GM12878 (cell line): ENCODE measurements around the gene PIGM. TPM values are rescaled to one million over a fixed set of nuclear protein-coding genes. Genes with fewer than 3 reads are reported as not detected.
A peak's percentile ranks its signal among the peaks of the same experiment; 100 is the strongest.

Experiments
- CBX5 ChIP-seq: sonication (generic); IDR thresholded peaks from 2 replicates; pipeline ENCODE4 v1.6.1; 2016; ENCODE audit warnings: low read depth, moderate library complexity, mild to moderate bottlenecking, inconsistent platforms
- CEBPB ChIP-seq, 2 experiments: fragments of 150-350 bp in 1 of 2; IDR thresholded peaks; 2 replicates each; pipeline ENCODE4 v1.6.1; 2012 to 2014; ENCODE audit warnings: low read depth in 2 of 2, low read length in 2 of 2, borderline replicate concordance in 1 of 2, inconsistent platforms in 1 of 2
- DPF2 ChIP-seq: fragments of 450-650 bp; IDR thresholded peaks from 2 replicates; pipeline ENCODE4 v1.6.1; 2017; ENCODE audit warnings: mild to moderate bottlenecking
- EP300 ChIP-seq, 2 experiments: fragments of 150-350 bp in 1 of 2; IDR thresholded peaks; 2 replicates each; pipeline ENCODE4 v1.6.1; 2011 to 2012; ENCODE audit warnings: low read depth in 2 of 2, low read length in 2 of 2, borderline replicate concordance in 1 of 2, improper control_type of control experiment in 1 of 2, inconsistent platforms in 1 of 2; ENCODE audit not compliant: control insufficient read depth in 1 of 2
- ETV6 ChIP-seq, 2 experiments: fragments of 450-650 bp in 1 of 2; IDR thresholded peaks in 1 of 2; conservative IDR thresholded peaks in 1 of 2; 2 replicates each; pipeline ENCODE4 v1.6.1; 2014; ENCODE audit warnings: antibody characterized with exemption in 1 of 2, borderline replicate concordance in 1 of 2, low read depth in 1 of 2, mild to moderate bottlenecking in 1 of 2, moderate library complexity in 1 of 2
- EZH2 ChIP-seq: IDR thresholded peaks from 2 replicates; pipeline ENCODE4 v1.6.1; 2012; ENCODE audit warnings: low read depth, mild to moderate bottlenecking, control low read depth, inconsistent platforms, low read length, borderline replicate concordance; ENCODE audit not compliant: control insufficient read depth
- HDAC6 ChIP-seq: fragments of 200-600 bp; sonication (generic); IDR thresholded peaks from one replicate; pipeline ENCODE4 v1.8.0; 2017; ENCODE audit warnings: antibody characterized with exemption; ENCODE audit not compliant: unreplicated experiment
- KLF5 ChIP-seq: fragments of 450-650 bp; IDR thresholded peaks from 2 replicates; pipeline ENCODE4 v1.6.1; 2014; ENCODE audit warnings: mild to moderate bottlenecking; ENCODE audit not compliant: partially characterized antibody
- MXI1 ChIP-seq: fragments of 150-350 bp; IDR thresholded peaks from 2 replicates; pipeline ENCODE4 v1.6.1; 2011; ENCODE audit warnings: low read depth, mild to moderate bottlenecking, inconsistent platforms, low read length, improper control_type of control experiment
- NFIC ChIP-seq: IDR thresholded peaks from 2 replicates; pipeline ENCODE4 v1.6.1; 2012; ENCODE audit warnings: low read depth, mild to moderate bottlenecking, inconsistent platforms, low read length, moderate library complexity
- NR2C2 ChIP-seq: IDR thresholded peaks from 2 replicates; pipeline ENCODE4 v1.6.1; 2011; ENCODE audit warnings: borderline replicate concordance, low read depth; ENCODE audit not compliant: control insufficient read depth, insufficient read length
- POLR2AphosphoS2 ChIP-seq: IDR thresholded peaks from 2 replicates; pipeline ENCODE4 v1.6.1; 2011; ENCODE audit warnings: low read depth, mild to moderate bottlenecking, low read length, improper control_type of control experiment, moderate library complexity
- SP1 ChIP-seq: IDR thresholded peaks from one replicate; pipeline ENCODE4 v1.6.1; 2011; ENCODE audit warnings: low read depth, low read length
- SPI1 ChIP-seq: IDR thresholded peaks from 2 replicates; pipeline ENCODE4 v1.6.1; 2011; ENCODE audit warnings: low read depth, mild to moderate bottlenecking, low read length, moderate library complexity, borderline replicate concordance; ENCODE audit not compliant: insufficient read depth
- WRNIP1 ChIP-seq: IDR thresholded peaks from 2 replicates; pipeline ENCODE4 v1.6.1; 2011; ENCODE audit warnings: low read depth, low read length, improper control_type of control experiment, borderline replicate concordance
- ZNF217 ChIP-seq: fragments of 450-650 bp; IDR thresholded peaks from 2 replicates; pipeline ENCODE4 v1.6.1; 2017; ENCODE audit warnings: antibody characterized with exemption, mild to moderate bottlenecking
- ZNF384 ChIP-seq: IDR thresholded peaks from 2 replicates; pipeline ENCODE4 v1.6.1; 2012; ENCODE audit warnings: low read depth, mild to moderate bottlenecking, low read length, improper control_type of control experiment, borderline replicate concordance
- polyA plus RNA-seq, 11 experiments: library from polyadenylated mRNA; depleted of rRNA in 4 of 11; unstranded in 6 of 11; stranded (reverse) in 5 of 11; fragments of >200 nt; fragmentation: Nextera tagmentation in 4 of 11; fragmentation: Illumina TruSeq in 1 of 11; extraction: Ambion mirVana in 4 of 11; extraction: Trizol in 1 of 11; gene quantifications; 1 replicate in 1 of 11; 2 replicates in 10 of 11; pipeline versions ENCODE4 v1.2.1 to v1.2.3, GENCODE V29; 2011 to 2016; ENCODE audit warnings: inconsistent platforms in 2 of 11, missing spikeins in 2 of 11, low read depth in 1 of 11
- total RNA-seq, 4 experiments: library from RNA; depleted of rRNA in 3 of 4; stranded (reverse); fragments of >200 nt in 3 of 4; fragmentation: Illumina TruSeq in 1 of 4; extraction: Trizol in 1 of 4; gene quantifications; 2 replicates each; pipeline versions ENCODE4 v1.2.1 to v1.2.3, GENCODE V29; 2013 to 2021
- TF ChIP-seq, protein P1 (sequence below): fragments of 450-650 bp; IDR thresholded peaks from 2 replicates; pipeline ENCODE4 v1.6.1; 2016; ENCODE audit warnings: mild to moderate bottlenecking
- TF ChIP-seq, protein P2 (sequence below): fragments of 450-650 bp; IDR thresholded peaks from 2 replicates; pipeline ENCODE4 v1.6.1; 2017; ENCODE audit warnings: borderline replicate concordance
- TF ChIP-seq, protein P3 (sequence below): IDR thresholded peaks from 2 replicates; pipeline ENCODE4 v1.6.1; 2011; ENCODE audit warnings: low read depth, mild to moderate bottlenecking, low read length, moderate library complexity, borderline replicate concordance; ENCODE audit errors: extremely low read depth
- TF ChIP-seq, protein P4 (sequence below): fragments of 450-650 bp; IDR thresholded peaks from 2 replicates; pipeline ENCODE4 v1.6.1; 2016; ENCODE audit warnings: mild to moderate bottlenecking, moderate library complexity, borderline replicate concordance

Gene PIGM
- total and polyA plus RNA-seq, 10 of the 15 experiments (the other 5 are each of a cell fraction or from before 2014, with no cell fraction given), result 2.6 to 6.1 (median 4.6) TPM

DNA sequence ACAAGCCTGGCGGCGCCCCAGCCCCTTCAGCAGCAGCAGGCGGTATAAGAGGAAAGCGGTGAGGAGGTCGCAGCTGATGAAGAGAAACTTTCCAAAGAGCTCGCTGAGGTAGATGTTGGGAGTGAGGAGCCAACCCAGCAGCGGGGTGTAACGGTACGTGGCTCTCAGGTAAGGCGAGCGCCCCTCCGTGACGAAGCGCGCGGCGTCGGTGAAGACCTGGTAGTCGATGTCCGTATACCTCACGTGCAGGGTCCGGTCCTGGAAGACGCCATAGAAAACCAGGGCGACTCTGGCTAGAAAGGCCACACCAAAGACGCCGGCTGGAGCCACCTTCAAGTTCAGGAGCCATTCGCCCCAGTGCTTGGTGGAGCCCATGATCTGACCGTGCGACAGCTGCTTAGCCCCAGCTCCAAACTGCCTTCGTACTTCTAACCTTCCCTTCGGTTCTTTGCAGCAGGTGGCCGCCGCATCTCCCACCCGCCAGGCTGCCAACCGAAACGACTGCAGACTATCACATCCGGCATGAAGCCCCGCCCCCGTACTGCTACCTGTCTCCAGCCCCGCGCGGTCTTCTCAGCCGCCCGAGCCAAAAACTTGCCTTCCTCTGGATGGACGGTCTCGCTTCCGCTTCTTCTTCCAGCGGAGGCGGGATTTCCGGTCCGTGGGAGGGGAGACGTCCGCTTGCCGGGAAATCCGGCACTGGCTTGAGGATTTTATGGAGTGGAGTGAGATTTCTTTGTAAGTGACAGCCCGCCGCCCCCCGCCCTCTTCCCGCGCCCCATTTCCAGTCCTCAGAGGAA lies at the start of gene PIGM (continued):
- TF ChIP-seq, protein P1, sequence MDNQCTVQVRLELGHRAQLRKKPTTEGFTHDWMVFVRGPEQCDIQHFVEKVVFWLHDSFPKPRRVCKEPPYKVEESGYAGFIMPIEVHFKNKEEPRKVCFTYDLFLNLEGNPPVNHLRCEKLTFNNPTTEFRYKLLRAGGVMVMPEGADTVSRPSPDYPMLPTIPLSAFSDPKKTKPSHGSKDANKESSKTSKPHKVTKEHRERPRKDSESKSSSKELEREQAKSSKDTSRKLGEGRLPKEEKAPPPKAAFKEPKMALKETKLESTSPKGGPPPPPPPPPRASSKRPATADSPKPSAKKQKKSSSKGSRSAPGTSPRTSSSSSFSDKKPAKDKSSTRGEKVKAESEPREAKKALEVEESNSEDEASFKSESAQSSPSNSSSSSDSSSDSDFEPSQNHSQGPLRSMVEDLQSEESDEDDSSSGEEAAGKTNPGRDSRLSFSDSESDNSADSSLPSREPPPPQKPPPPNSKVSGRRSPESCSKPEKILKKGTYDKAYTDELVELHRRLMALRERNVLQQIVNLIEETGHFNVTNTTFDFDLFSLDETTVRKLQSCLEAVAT, result 0 out of 2 replicates have a peak, but pooled peaks have one; percentile 27
- TF ChIP-seq DPF2, result 0 out of 2 replicates have a peak, but pooled peaks have one; percentile 11
- peak; percentile 85 for TF ChIP-seq SP1
- no peak for TF ChIP-seq KLF5
- TF ChIP-seq ZNF217, result no peak
- TF ChIP-seq EZH2, result no peak
- 0 out of 2 replicates have a peak, but pooled peaks have one; percentile 42 for TF ChIP-seq NFIC
- TF ChIP-seq, protein P2, sequence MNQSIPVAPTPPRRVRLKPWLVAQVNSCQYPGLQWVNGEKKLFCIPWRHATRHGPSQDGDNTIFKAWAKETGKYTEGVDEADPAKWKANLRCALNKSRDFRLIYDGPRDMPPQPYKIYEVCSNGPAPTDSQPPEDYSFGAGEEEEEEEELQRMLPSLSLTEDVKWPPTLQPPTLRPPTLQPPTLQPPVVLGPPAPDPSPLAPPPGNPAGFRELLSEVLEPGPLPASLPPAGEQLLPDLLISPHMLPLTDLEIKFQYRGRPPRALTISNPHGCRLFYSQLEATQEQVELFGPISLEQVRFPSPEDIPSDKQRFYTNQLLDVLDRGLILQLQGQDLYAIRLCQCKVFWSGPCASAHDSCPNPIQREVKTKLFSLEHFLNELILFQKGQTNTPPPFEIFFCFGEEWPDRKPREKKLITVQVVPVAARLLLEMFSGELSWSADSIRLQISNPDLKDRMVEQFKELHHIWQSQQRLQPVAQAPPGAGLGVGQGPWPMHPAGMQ, result no peak
- no peak for TF ChIP-seq MXI1
- no peak for TF ChIP-seq WRNIP1
- no peak for TF ChIP-seq NR2C2
- TF ChIP-seq, protein P3, sequence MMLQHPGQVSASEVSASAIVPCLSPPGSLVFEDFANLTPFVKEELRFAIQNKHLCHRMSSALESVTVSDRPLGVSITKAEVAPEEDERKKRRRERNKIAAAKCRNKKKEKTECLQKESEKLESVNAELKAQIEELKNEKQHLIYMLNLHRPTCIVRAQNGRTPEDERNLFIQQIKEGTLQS, result no peak
- TF ChIP-seq, protein P4, sequence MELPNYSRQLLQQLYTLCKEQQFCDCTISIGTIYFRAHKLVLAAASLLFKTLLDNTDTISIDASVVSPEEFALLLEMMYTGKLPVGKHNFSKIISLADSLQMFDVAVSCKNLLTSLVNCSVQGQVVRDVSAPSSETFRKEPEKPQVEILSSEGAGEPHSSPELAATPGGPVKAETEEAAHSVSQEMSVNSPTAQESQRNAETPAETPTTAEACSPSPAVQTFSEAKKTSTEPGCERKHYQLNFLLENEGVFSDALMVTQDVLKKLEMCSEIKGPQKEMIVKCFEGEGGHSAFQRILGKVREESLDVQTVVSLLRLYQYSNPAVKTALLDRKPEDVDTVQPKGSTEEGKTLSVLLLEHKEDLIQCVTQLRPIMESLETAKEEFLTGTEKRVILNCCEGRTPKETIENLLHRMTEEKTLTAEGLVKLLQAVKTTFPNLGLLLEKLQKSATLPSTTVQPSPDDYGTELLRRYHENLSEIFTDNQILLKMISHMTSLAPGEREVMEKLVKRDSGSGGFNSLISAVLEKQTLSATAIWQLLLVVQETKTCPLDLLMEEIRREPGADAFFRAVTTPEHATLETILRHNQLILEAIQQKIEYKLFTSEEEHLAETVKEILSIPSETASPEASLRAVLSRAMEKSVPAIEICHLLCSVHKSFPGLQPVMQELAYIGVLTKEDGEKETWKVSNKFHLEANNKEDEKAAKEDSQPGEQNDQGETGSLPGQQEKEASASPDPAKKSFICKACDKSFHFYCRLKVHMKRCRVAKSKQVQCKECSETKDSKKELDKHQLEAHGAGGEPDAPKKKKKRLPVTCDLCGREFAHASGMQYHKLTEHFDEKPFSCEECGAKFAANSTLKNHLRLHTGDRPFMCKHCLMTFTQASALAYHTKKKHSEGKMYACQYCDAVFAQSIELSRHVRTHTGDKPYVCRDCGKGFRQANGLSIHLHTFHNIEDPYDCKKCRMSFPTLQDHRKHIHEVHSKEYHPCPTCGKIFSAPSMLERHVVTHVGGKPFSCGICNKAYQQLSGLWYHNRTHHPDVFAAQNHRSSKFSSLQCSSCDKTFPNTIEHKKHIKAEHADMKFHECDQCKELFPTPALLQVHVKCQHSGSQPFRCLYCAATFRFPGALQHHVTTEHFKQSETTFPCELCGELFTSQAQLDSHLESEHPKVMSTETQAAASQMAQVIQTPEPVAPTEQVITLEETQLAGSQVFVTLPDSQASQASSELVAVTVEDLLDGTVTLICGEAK, result peak; percentile 90
- TF ChIP-seq POLR2AphosphoS2, result no peak
- TF ChIP-seq EP300 (IDR thresholded peaks at IDR 0.05; ENCODE audit: borderline replicate concordance in 1 of 2, control insufficient read depth in 1 of 2, low read depth in 2 of 2, low read length in 2 of 2), result no peak
- TF ChIP-seq CBX5, result no peak
- TF ChIP-seq SPI1, result peak; percentile 67; the same call in 1 of the 2 replicates
- TF ChIP-seq ZNF384, result no peak
- TF ChIP-seq CEBPB (IDR thresholded peaks at IDR 0.05; ENCODE audit: borderline replicate concordance in 1 of 2, low read depth in 2 of 2, low read length in 2 of 2), result no peak
- TF ChIP-seq ETV6 (conservative IDR thresholded peaks at IDR 0.05 in 1 of 2, IDR thresholded peaks at IDR 0.05 in 1 of 2; ENCODE audit: borderline replicate concordance in 1 of 2, low read depth in 1 of 2), result peak in 1 of 2 experiments; percentile 87; a peak in 2 of 4 replicates
- no peak for TF ChIP-seq HDAC6
